ENCODE results near the gene CPSF7. TPM values are rescaled to one million over a fixed set of nuclear protein-coding genes. Genes with fewer than 3 reads are reported as not detected.

The CPSF7 gene
- total RNA-seq, 1 donor from 2014 or later, result 80.0 TPM

- H3K27ac Mint-ChIP-seq (ENCODE audit: unreplicated experiment), result no peak overlapping the region
- no peak for DNase-seq (ENCODE audit: extremely low spot score, unreplicated experiment)
These were observed 76.4 kb downstream of the CPSF7 start for GRCh38 chr11:61353131-61354067.

More at GRCh38 chr11:61353131-61354067, 76.4 kb downstream of the CPSF7 start:
- Mint-ChIP-seq H3K36me3 (ENCODE audit: unreplicated experiment) (peaks cover 16% of the 10 kb centered on the region), H3K4me3 (ENCODE audit: unreplicated experiment) (no peak overlapping the region), H3K9me3 (ENCODE audit: unreplicated experiment) (no peaks in the 10 kb centered on the region), H3K27me3 (ENCODE audit: unreplicated experiment) (no peaks in the 10 kb centered on the region), H3K4me1 (ENCODE audit: unreplicated experiment) (no peaks in the 10 kb centered on the region)
- TF ChIP-seq CTCF (IDR thresholded peaks at IDR 0.05), result no peak

Other genes with a start within 250 kb of the CPSF7 start
- not detected in 2 replicates for gene PGA3, start 226.5 kb downstream of the CPSF7 start, total RNA-seq
- gene PGA4, start 207.6 kb downstream of the CPSF7 start, total RNA-seq, result not detected in 2 replicates
- not detected in 2 replicates for gene PGA5, start 188.8 kb downstream of the CPSF7 start, total RNA-seq
- 8.8 and 10.7 TPM in 2 replicates for gene VWCE, start 134.7 kb downstream of the CPSF7 start, total RNA-seq
- 259 and 266 TPM in 2 replicates for gene DDB1, start 96.9 kb downstream of the CPSF7 start, total RNA-seq
- 41.7 and 46.3 TPM in 2 replicates for gene TKFC, start 96.7 kb downstream of the CPSF7 start, total RNA-seq
- gene CYB561A3, start 68.1 kb downstream of the CPSF7 start, total RNA-seq, result 49.5 and 57.0 TPM in 2 replicates
- 49.4 and 51.3 TPM in 2 replicates for gene TMEM138, start 67.6 kb downstream of the CPSF7 start, total RNA-seq
- gene TMEM216, start 37.4 kb downstream of the CPSF7 start, total RNA-seq, result 11.3 and 11.4 TPM in 2 replicates
- 35.7 and 40.5 TPM in 2 replicates for gene SDHAF2, start 149 bp upstream of the CPSF7 start, total RNA-seq
- gene LRRC10B, start 78.8 kb upstream of the CPSF7 start, total RNA-seq, result not detected in 2 replicates
- gene SYT7, start 151.1 kb upstream of the CPSF7 start, total RNA-seq, result 0.10 and 0.11 TPM in 2 replicates

Data from osteocyte (in vitro differentiated cells).